Loucy (cell line): Measurements from ENCODE around the gene SIRT7.

Experiments
- H2AFZ ChIP-seq: fragments of 200-600 bp; sonication (generic); 2 replicates; pipeline ENCODE4 v1.6.0; 2016; ENCODE audit warnings: antibody characterized with exemption, mild to moderate bottlenecking, low read length, moderate library complexity
- H3F3A ChIP-seq: fragments of 200-600 bp; 2 replicates; pipeline ENCODE4 v1.6.0; 2016; ENCODE audit warnings: antibody characterized with exemption, low read depth, mild to moderate bottlenecking
- H3K27me3 ChIP-seq: fragments of 200-600 bp; sonication (generic); 2 replicates; pipeline ENCODE4 v1.6.1; 2014; ENCODE audit warnings: low read length, mild to moderate bottlenecking; ENCODE audit not compliant: insufficient read depth, poor library complexity, severe bottlenecking
- H3K36me3 ChIP-seq: fragments of 200-600 bp; sonication (generic); 2 replicates; pipeline ENCODE4 v1.6.1; 2016; ENCODE audit warnings: low read length; ENCODE audit not compliant: insufficient read depth
- H3K4me1 ChIP-seq: fragments of 200-600 bp; sonication (generic); 2 replicates; pipeline ENCODE4 v1.5.1; 2014; ENCODE audit warnings: low read length, mild to moderate bottlenecking; ENCODE audit not compliant: insufficient read depth, poor library complexity, severe bottlenecking
- H3K4me2 ChIP-seq: fragments of 200-600 bp; sonication (generic); 2 replicates; pipeline ENCODE4 v1.6.0; 2014; ENCODE audit warnings: antibody characterized with exemption, low read length, low read depth, mild to moderate bottlenecking; ENCODE audit not compliant: poor library complexity, severe bottlenecking
- H3K4me3 ChIP-seq: fragments of 200-600 bp; sonication (generic); 2 replicates; pipeline ENCODE4 v1.5.1; 2014; ENCODE audit warnings: low read length, mild to moderate bottlenecking, mixed read lengths; ENCODE audit not compliant: poor library complexity, severe bottlenecking
- H3K79me2 ChIP-seq: fragments of 200-600 bp; sonication (generic); 2 replicates; pipeline ENCODE4 v1.6.1; 2014; ENCODE audit warnings: low read length; ENCODE audit not compliant: insufficient read depth
- H3K9ac ChIP-seq: fragments of 200-600 bp; sonication (generic); 2 replicates; pipeline ENCODE4 v1.6.0; 2014; ENCODE audit warnings: mild to moderate bottlenecking, low read depth, low read length, moderate library complexity; ENCODE audit not compliant: poor library complexity, severe bottlenecking
- H3K9me2 ChIP-seq: fragments of 200-600 bp; sonication (generic); replicated peaks from 2 replicates; pipeline ENCODE4 v1.6.1; 2016; ENCODE audit warnings: low read depth, low read length, mixed read lengths
- H3K9me3 ChIP-seq: fragments of 200-600 bp; sonication (generic); 2 replicates; pipeline ENCODE4 v1.6.1; 2014; ENCODE audit warnings: mild to moderate bottlenecking, antibody characterized with exemption, low read length, low read depth; ENCODE audit not compliant: insufficient read depth
- H4K20me1 ChIP-seq: fragments of 200-600 bp; sonication (generic); 2 replicates; pipeline ENCODE4 v1.6.0; 2014; ENCODE audit warnings: antibody characterized with exemption, low read length, mild to moderate bottlenecking; ENCODE audit not compliant: insufficient read depth, poor library complexity, severe bottlenecking
- EZH2phosphoT487 ChIP-seq: fragments of 200-600 bp; IDR thresholded peaks from 2 replicates; pipeline ENCODE4 v1.6.1; 2018; ENCODE audit warnings: antibody characterized with exemption, mild to moderate bottlenecking, moderate library complexity, borderline replicate concordance
- TF ChIP-seq, protein P1 (sequence below): fragments of 200-600 bp; sonication (generic); conservative IDR thresholded peaks from 2 replicates; pipeline ENCODE4 v1.5.1; 2014; ENCODE audit warnings: mild to moderate bottlenecking, antibody characterized with exemption, low read length

The SIRT7 gene

GRCh38 chr17:81866440-81867169, 51.4 kb downstream of the SIRT7 start:
- peaks cover 89% of the 10 kb centered on the region for H3K79me2 ChIP-seq
- H3K9ac ChIP-seq: no peak overlapping the region
- no peak for TF ChIP-seq EZH2phosphoT487
- TF ChIP-seq, protein P1, sequence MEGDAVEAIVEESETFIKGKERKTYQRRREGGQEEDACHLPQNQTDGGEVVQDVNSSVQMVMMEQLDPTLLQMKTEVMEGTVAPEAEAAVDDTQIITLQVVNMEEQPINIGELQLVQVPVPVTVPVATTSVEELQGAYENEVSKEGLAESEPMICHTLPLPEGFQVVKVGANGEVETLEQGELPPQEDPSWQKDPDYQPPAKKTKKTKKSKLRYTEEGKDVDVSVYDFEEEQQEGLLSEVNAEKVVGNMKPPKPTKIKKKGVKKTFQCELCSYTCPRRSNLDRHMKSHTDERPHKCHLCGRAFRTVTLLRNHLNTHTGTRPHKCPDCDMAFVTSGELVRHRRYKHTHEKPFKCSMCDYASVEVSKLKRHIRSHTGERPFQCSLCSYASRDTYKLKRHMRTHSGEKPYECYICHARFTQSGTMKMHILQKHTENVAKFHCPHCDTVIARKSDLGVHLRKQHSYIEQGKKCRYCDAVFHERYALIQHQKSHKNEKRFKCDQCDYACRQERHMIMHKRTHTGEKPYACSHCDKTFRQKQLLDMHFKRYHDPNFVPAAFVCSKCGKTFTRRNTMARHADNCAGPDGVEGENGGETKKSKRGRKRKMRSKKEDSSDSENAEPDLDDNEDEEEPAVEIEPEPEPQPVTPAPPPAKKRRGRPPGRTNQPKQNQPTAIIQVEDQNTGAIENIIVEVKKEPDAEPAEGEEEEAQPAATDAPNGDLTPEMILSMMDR: no peak
- H3K4me3 ChIP-seq: no peak overlapping the region
- peaks cover 26% of the 10 kb centered on the region for H3K4me1 ChIP-seq
- no peak overlapping the region for H2AFZ ChIP-seq
- H3K9me3 ChIP-seq: no peaks in the 10 kb centered on the region
- H3F3A ChIP-seq: no peaks in the 10 kb centered on the region; the same call in 1 of the 2 replicates
- peaks cover 4% of the 10 kb centered on the region for H3K27me3 ChIP-seq
- peaks cover 18% of the 10 kb centered on the region for H3K36me3 ChIP-seq
- no peak overlapping the region for H3K4me2 ChIP-seq
- peaks cover 45% of the 10 kb centered on the region for H4K20me1 ChIP-seq
- no peaks in the 10 kb centered on the region for H3K9me2 ChIP-seq

DNA sequence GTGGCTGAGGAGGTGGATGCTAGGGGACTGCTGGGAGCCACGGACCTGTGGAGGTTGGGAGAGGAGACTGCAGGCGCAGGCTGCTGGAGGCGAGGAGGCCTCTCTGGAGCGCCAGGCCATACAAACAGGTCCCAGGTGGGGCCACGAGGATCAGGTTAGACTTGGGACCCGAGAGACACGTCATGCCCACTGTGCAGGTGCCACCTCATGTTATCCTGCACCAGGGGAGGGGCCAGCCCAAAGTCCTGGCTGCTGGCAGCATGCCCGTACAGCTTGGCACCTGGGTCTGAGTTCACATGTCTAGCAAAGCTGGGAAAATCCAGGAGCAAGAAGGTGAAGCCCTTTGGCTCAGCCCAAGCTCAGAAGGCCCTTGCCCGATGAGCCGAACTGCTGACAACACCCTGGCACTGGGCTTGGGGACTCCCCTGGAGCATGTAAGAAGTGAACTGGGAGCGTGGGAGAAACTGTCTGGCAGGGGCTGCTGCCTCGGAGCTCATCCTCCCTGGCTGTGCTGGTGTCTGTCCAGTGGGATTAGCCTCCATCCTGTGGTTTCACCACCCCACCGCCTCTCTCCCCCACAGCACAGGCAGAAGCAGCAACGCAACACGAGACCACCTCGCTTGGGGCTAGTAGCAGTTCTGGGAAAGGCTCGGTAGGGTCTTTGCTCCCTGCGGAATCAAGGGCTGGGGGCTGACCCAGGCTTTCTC, 52.1 kb downstream of the SIRT7 start:
- H3K9me3 ChIP-seq: no peaks in the 10 kb centered on the region
- peaks cover 88% of the 10 kb centered on the region for H3K79me2 ChIP-seq
- no peaks in the 10 kb centered on the region for H3K9me2 ChIP-seq
- H4K20me1 ChIP-seq: peaks cover 45% of the 10 kb centered on the region
- TF ChIP-seq, protein P1: no peak
- TF ChIP-seq EZH2phosphoT487: no peak
- H3K4me1 ChIP-seq: peaks cover 26% of the 10 kb centered on the region
- no peak overlapping the region for H3K4me3 ChIP-seq
- no peak overlapping the region for H3K9ac ChIP-seq
- H3K36me3 ChIP-seq: peaks cover 18% of the 10 kb centered on the region
- H3K4me2 ChIP-seq: no peak overlapping the region
- no peak overlapping the region for H2AFZ ChIP-seq
- H3F3A ChIP-seq: no peaks in the 10 kb centered on the region; the same call in 1 of the 2 replicates
- peaks cover 4% of the 10 kb centered on the region for H3K27me3 ChIP-seq

DNA sequence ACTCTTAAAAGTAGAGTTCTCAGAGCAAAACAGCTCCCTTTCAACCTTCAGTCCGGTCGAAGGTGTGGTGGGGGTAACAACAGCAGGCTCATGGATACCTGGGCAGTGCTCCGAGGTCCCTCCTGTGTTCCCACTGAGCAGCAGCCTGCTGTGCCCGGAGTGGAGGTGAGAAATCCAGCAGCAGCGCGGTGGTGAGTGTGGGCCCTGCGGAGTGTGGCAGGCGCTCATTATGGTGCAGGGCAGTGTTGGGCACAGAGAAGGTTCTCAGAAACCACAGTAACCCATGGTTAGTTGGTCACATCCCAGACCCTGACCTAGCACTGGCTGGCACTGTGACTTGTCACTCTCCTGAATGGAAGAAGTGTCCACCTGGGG, 52.6 kb downstream of the SIRT7 start:
- H3K4me3 ChIP-seq: no peak overlapping the region
- no peaks in the 10 kb centered on the region for H3K9me2 ChIP-seq
- no peaks in the 10 kb centered on the region; the same call in 1 of the 2 replicates for H3F3A ChIP-seq
- H2AFZ ChIP-seq: no peak overlapping the region
- H3K79me2 ChIP-seq: peaks cover 83% of the 10 kb centered on the region
- peaks cover 42% of the 10 kb centered on the region for H4K20me1 ChIP-seq
- TF ChIP-seq, protein P1: no peak
- TF ChIP-seq EZH2phosphoT487: no peak
- no peak overlapping the region for H3K9ac ChIP-seq
- peaks cover 26% of the 10 kb centered on the region for H3K4me1 ChIP-seq
- H3K36me3 ChIP-seq: peaks cover 18% of the 10 kb centered on the region
- H3K27me3 ChIP-seq: peaks cover under 1% of the 10 kb centered on the region
- H3K4me2 ChIP-seq: no peak overlapping the region
- no peaks in the 10 kb centered on the region for H3K9me3 ChIP-seq
